ENCODE measurements around the gene ACAA1.

ACAA1 gene

GRCh38 chr3:38136777-38137614 lies at the start of gene ACAA1:
Gene ACAA1 (minus strand): TSS chr3:38137127. CDS start chr3:38137035, 92 bp downstream.
- DNase-seq (ENCODE audit: low spot score) = peak; percentile 98
- TF ChIP-seq CTCF (IDR thresholded peaks at IDR 0.05; ENCODE audit: extremely low read depth, missing control alignments) = no peak

GRCh38 chr3:38177181-38177580 lies 40.3 kb upstream of the ACAA1 start:
- no peak for DNase-seq (ENCODE audit: low spot score)
- TF ChIP-seq CTCF (IDR thresholded peaks at IDR 0.05; ENCODE audit: extremely low read depth, missing control alignments) = no peak

- no peak for TF ChIP-seq CTCF (IDR thresholded peaks at IDR 0.05; ENCODE audit: extremely low read depth, missing control alignments)
- DNase-seq (ENCODE audit: low spot score) = peak; percentile 38
Observed at GRCh38 chr3:38173834-38174418, 37.0 kb upstream of the ACAA1 start.

GRCh38 chr3:38171622-38172021 lies 34.7 kb upstream of the ACAA1 start:
- TF ChIP-seq CTCF (IDR thresholded peaks at IDR 0.05; ENCODE audit: extremely low read depth, missing control alignments) = no peak
- DNase-seq (ENCODE audit: low spot score) = no peak

- TF ChIP-seq CTCF (IDR thresholded peaks at IDR 0.05; ENCODE audit: extremely low read depth, missing control alignments) = no peak
- no peak for DNase-seq (ENCODE audit: low spot score)
Observed at GRCh38 chr3:38170722-38171121, 33.8 kb upstream of the ACAA1 start.

- DNase-seq (ENCODE audit: low spot score) = no peak
- TF ChIP-seq CTCF (IDR thresholded peaks at IDR 0.05; ENCODE audit: extremely low read depth, missing control alignments) = no peak
Observed at GRCh38 chr3:38169027-38169317, 32.0 kb upstream of the ACAA1 start.

- DNase-seq (ENCODE audit: low spot score) = no peak
- no peak for TF ChIP-seq CTCF (IDR thresholded peaks at IDR 0.05; ENCODE audit: extremely low read depth, missing control alignments)
Observed at GRCh38 chr3:38168151-38169026, 31.5 kb upstream of the ACAA1 start.

Measured in GM20000 (cell line).